PC-3 (cell line): ENCODE data around the gene BNC1. TPM values are rescaled to one million over a fixed set of nuclear protein-coding genes. Genes with fewer than 3 reads are reported as not detected.
A peak's percentile ranks its signal among the peaks of the same experiment; 100 is the strongest.

Source experiments
- ATAC-seq: fragments of 200-7000 bp; cut with Tn5 transposase; 2 replicates; pipeline ENCODE4 v1.9.1; 2020; ENCODE audit warnings: mild to moderate bottlenecking, moderate library complexity
- BruUV-seq: library from RNA; stranded (reverse); fragments of 400-500 nt; replicated peaks from 2 replicates; lab custom pipeline; 2021; lab: Mats Ljungman, UMichigan
- CTCF ChIA-PET: fragments of 300-600 bp; sonication (Branson Sonifier 250); formaldehyde crosslinking; loops from one replicate; lab custom pipeline; 2022; ENCODE audit warnings: antibody characterized with exemption; lab: Charles Lee
- POLR2A ChIA-PET: fragments of 300-600 bp; sonication (Branson Sonifier 250); formaldehyde crosslinking; loops from one replicate; lab custom pipeline; 2022; ENCODE audit warnings: antibody characterized with exemption; ENCODE audit not compliant: unreplicated experiment; lab: Charles Lee
- DNase-seq: peaks from one replicate; pipeline ENCODE4 v3.0.0-alpha.2; 2015
- H2AFZ ChIP-seq: fragments of 300-600 bp; sonication (generic); 2 replicates; pipeline ENCODE4 v1.6.0; 2016; ENCODE audit warnings: antibody characterized with exemption, low read length
- H3F3A ChIP-seq: fragments of 300-600 bp; sonication (generic); one replicate; pipeline ENCODE4 v1.6.0; 2017; ENCODE audit warnings: antibody characterized with exemption, low read length, control low read depth, mild to moderate bottlenecking; ENCODE audit not compliant: unreplicated experiment
- H3K27ac ChIP-seq: fragments of 300-600 bp; sonication (generic); 2 replicates; pipeline ENCODE4 v1.5.1; 2016; ENCODE audit warnings: mild to moderate bottlenecking, low read length
- H3K27me3 ChIP-seq: fragments of 300-600 bp; sonication (generic); 2 replicates; pipeline ENCODE4 v1.6.1; 2016; ENCODE audit warnings: low read length, mixed read lengths
- H3K36me3 ChIP-seq: fragments of 300-600 bp; sonication (generic); 2 replicates; pipeline ENCODE4 v1.6.1; 2016; ENCODE audit warnings: low read depth, mixed run types, low read length, mixed read lengths
- H3K4me1 ChIP-seq: fragments of 300-600 bp; sonication (generic); 2 replicates; pipeline ENCODE4 v1.5.1; 2016; ENCODE audit warnings: low read length; ENCODE audit not compliant: insufficient read depth
- H3K4me2 ChIP-seq: fragments of 300-600 bp; sonication (generic); 2 replicates; pipeline ENCODE4 v1.6.0; 2016; ENCODE audit warnings: low read length
- H3K4me3 ChIP-seq: fragments of 300-600 bp; sonication (generic); 2 replicates; pipeline ENCODE4 v1.5.1; 2016; ENCODE audit warnings: mild to moderate bottlenecking, low read length, mixed read lengths
- H3K79me2 ChIP-seq: fragments of 300-600 bp; sonication (generic); 2 replicates; pipeline ENCODE4 v1.6.1; 2017; ENCODE audit warnings: low read length, mixed read lengths
- H3K9ac ChIP-seq: fragments of 300-600 bp; sonication (generic); 2 replicates; pipeline ENCODE4 v1.6.0; 2016; ENCODE audit warnings: mild to moderate bottlenecking, low read length
- H3K9me2 ChIP-seq: fragments of 300-600 bp; sonication (generic); replicated peaks from 2 replicates; pipeline ENCODE4 v1.6.1; 2016; ENCODE audit warnings: mixed run types, low read length, mixed read lengths
- H3K9me3 ChIP-seq: fragments of 300-600 bp; sonication (generic); 2 replicates; pipeline ENCODE4 v1.6.1; 2016; ENCODE audit warnings: low read length, mixed read lengths
- H4K20me1 ChIP-seq: fragments of 300-600 bp; sonication (generic); 2 replicates; pipeline ENCODE4 v1.6.1; 2016; ENCODE audit warnings: low read length, mixed read lengths
- CTCF ChIP-seq: fragments of 300-600 bp; sonication (generic); conservative IDR thresholded peaks from 2 replicates; pipeline ENCODE4 v1.5.1; 2017; ENCODE audit warnings: antibody characterized with exemption, low read depth, mild to moderate bottlenecking, low read length
- EZH2 ChIP-seq: fragments of 300-600 bp; sonication (generic); IDR thresholded peaks from one replicate; pipeline ENCODE4 v1.6.1; 2017; ENCODE audit warnings: antibody characterized with exemption, mild to moderate bottlenecking, low read length; ENCODE audit not compliant: unreplicated experiment
- EZH2phosphoT487 ChIP-seq: fragments of 300-600 bp; sonication (generic); IDR thresholded peaks from 2 replicates; pipeline ENCODE4 v1.6.1; 2018; ENCODE audit warnings: mild to moderate bottlenecking, antibody characterized with exemption, low read length, borderline replicate concordance
- intact Hi-C: fragments of 100-400 bp; cut with micrococcal nuclease; formaldehyde crosslinking; loops from 2 replicates; pipeline ENCODE4 v1.9.0; 2023
- total RNA-seq: library from RNA; depleted of rRNA; stranded (reverse); fragments of >200 nt; gene quantifications from 2 replicates; pipeline ENCODE4 v1.2.3, GENCODE V29; 2014

The BNC1 gene
- total RNA-seq, 1 experiment from 2014 or later = 2.4 TPM

GRCh38 chr15:83248151-83249029 is 36.1 kb downstream of the BNC1 start:
- Histone ChIP-seq H3K9ac (no peak overlapping the region), H3K9me2 (no peaks in the 10 kb centered on the region), H3K79me2 (no peaks in the 10 kb centered on the region), H4K20me1 (no peaks in the 10 kb centered on the region), H2AFZ (peak overlapping the region; percentile 80), H3K27me3 (no peaks in the 10 kb centered on the region), H3K36me3 (no peaks in the 10 kb centered on the region), H3K4me1 (peaks cover 11% of the 10 kb centered on the region), H3K9me3 (no peaks in the 10 kb centered on the region), H3K4me2 (peak overlapping the region; percentile 70), H3F3A (no peaks in the 10 kb centered on the region), H3K27ac (no peak overlapping the region), H3K4me3 (peak overlapping the region; percentile 43; the same call in 1 of the 2 replicates)
- ChIA-PET CTCF (interaction anchor here (0.5 to 3.4 kb wide), 14 partner anchors 58 to 856 kb away, joined by 3 to 23 read pairs (median 4); partner anchors contain the start of gene BTBD1), POLR2A (interaction anchor here (0.6 to 0.8 kb wide), 4 partner anchors 38 to 155 kb away, joined by 3 to 6 read pairs (median 4); no protein-coding TSS in a partner anchor)
- BruUV-seq = no TSS peak
- peak; percentile 94 for DNase-seq
- intact Hi-C loops = loop anchor here (1.0 kb wide), 3 partner anchors 132 to 311 kb away; no protein-coding TSS in a partner anchor
- TF ChIP-seq CTCF (peak; percentile 90), EZH2 (no peak), EZH2phosphoT487 (no peak)
- ATAC-seq = peak; percentile 72

- Histone ChIP-seq H3K9me3 (no peaks in the 10 kb centered on the region), H3K79me2 (no peaks in the 10 kb centered on the region), H3F3A (no peaks in the 10 kb centered on the region), H2AFZ (no peak overlapping the region), H3K4me1 (peaks cover 6% of the 10 kb centered on the region), H3K36me3 (no peaks in the 10 kb centered on the region), H4K20me1 (no peaks in the 10 kb centered on the region), H3K9me2 (no peaks in the 10 kb centered on the region), H3K4me2 (no peak overlapping the region), H3K27me3 (no peaks in the 10 kb centered on the region), H3K27ac (no peak overlapping the region), H3K9ac (no peak overlapping the region), H3K4me3 (no peak overlapping the region)
- CTCF ChIA-PET = no interaction called here
- DNase-seq (no peak), ATAC-seq (no peak)
- TF ChIP-seq EZH2 = no peak
- no peak for TF ChIP-seq CTCF
- no peak for TF ChIP-seq EZH2phosphoT487
- intact Hi-C loops = no loop called here
- POLR2A ChIA-PET = no interaction called here
- BruUV-seq = no TSS peak
Observed at GRCh38 chr15:83243634-83244033, 40.8 kb downstream of the BNC1 start.

- POLR2A ChIA-PET = no interaction called here
Observed at GRCh38 chr15:83230242-83230641, 54.2 kb downstream of the BNC1 start.

More at GRCh38 chr15:83230242-83230641, 54.2 kb downstream of the BNC1 start:
- no peak overlapping the region for H3K9ac ChIP-seq
- H3K4me2 ChIP-seq = no peak overlapping the region
- TF ChIP-seq CTCF = no peak
- no peak for TF ChIP-seq EZH2phosphoT487
- no peak for TF ChIP-seq EZH2
- DNase-seq = no peak
- no TSS peak for BruUV-seq
- no peaks in the 10 kb centered on the region for H3K27me3 ChIP-seq
- no peaks in the 10 kb centered on the region for H4K20me1 ChIP-seq
- no peak overlapping the region for H2AFZ ChIP-seq
- CTCF ChIA-PET = no interaction called here
- intact Hi-C loops = no loop called here
- no peak overlapping the region for H3K27ac ChIP-seq
- H3K4me3 ChIP-seq = no peak overlapping the region
- no peaks in the 10 kb centered on the region for H3K36me3 ChIP-seq
- ATAC-seq = no peak
- no peaks in the 10 kb centered on the region for H3F3A ChIP-seq
- H3K4me1 ChIP-seq = no peaks in the 10 kb centered on the region
- H3K9me3 ChIP-seq = no peaks in the 10 kb centered on the region
- no peaks in the 10 kb centered on the region for H3K79me2 ChIP-seq
- no peaks in the 10 kb centered on the region for H3K9me2 ChIP-seq
